Measurements from ENCODE around the gene TRIM61.
"Not testable (repeated sequence)": the region's sequence is repeated elsewhere in the genome, so short reads cannot be mapped to it uniquely, and the experiment has no call there.

Gene TRIM61

GRCh38 chr4:164956766-164957643 is 20.5 kb downstream of the TRIM61 start:
- peak; percentile 61 for DNase-seq (ENCODE audit: low read depth)

GRCh38 chr4:164955107-164955805 is 22.2 kb downstream of the TRIM61 start:
- no peak for DNase-seq (ENCODE audit: low read depth)

- no peak for DNase-seq (ENCODE audit: low read depth)
Observed at GRCh38 chr4:164952551-164952950, 24.9 kb downstream of the TRIM61 start.

- no peak for DNase-seq (ENCODE audit: low read depth)
Observed at GRCh38 chr4:164949448-164950143, 27.9 kb downstream of the TRIM61 start.

- no peak for DNase-seq (ENCODE audit: low read depth)
Observed at GRCh38 chr4:164948975-164949374, 28.5 kb downstream of the TRIM61 start.

- DNase-seq (ENCODE audit: low read depth), result not testable (repeated sequence)
Observed at GRCh38 chr4:164948006-164948405, 29.5 kb downstream of the TRIM61 start.

GRCh38 chr4:164946810-164947209 is 30.6 kb downstream of the TRIM61 start:
- no peak for DNase-seq (ENCODE audit: low read depth)

GRCh38 chr4:164945146-164945545 is 32.3 kb downstream of the TRIM61 start:
- no peak for DNase-seq (ENCODE audit: low read depth)

- DNase-seq (ENCODE audit: low read depth), result no peak
Observed at GRCh38 chr4:164943192-164943591, 34.3 kb downstream of the TRIM61 start.

GRCh38 chr4:164937576-164938270 is 39.7 kb downstream of the TRIM61 start:
- DNase-seq (ENCODE audit: low read depth), result no peak

- not testable (repeated sequence) for DNase-seq (ENCODE audit: low read depth)
Observed at GRCh38 chr4:164935865-164936606, 41.4 kb downstream of the TRIM61 start.

GRCh38 chr4:164935363-164935762 is 42.1 kb downstream of the TRIM61 start:
- DNase-seq (ENCODE audit: low read depth), result no peak

GRCh38 chr4:164933244-164933643 is 44.2 kb downstream of the TRIM61 start:
- DNase-seq (ENCODE audit: low read depth), result no peak

- DNase-seq (ENCODE audit: low read depth), result no peak
Observed at GRCh38 chr4:164931551-164932324, 45.7 kb downstream of the TRIM61 start.

GRCh38 chr4:164930647-164931046 is 46.8 kb downstream of the TRIM61 start:
- no peak for DNase-seq (ENCODE audit: low read depth)

- not testable (repeated sequence) for DNase-seq (ENCODE audit: low read depth)
Observed at GRCh38 chr4:164927101-164927500, 50.4 kb downstream of the TRIM61 start.

GRCh38 chr4:164926301-164926700 is 51.2 kb downstream of the TRIM61 start:
- DNase-seq (ENCODE audit: low read depth), result no peak

- DNase-seq (ENCODE audit: low read depth), result no peak
Observed at GRCh38 chr4:164924670-164925238, 52.7 kb downstream of the TRIM61 start.

GRCh38 chr4:164918956-164919355 is 58.5 kb downstream of the TRIM61 start:
- DNase-seq (ENCODE audit: low read depth), result no peak
